OCI-M1 (cell line): ENCODE measurements around the gene ATOH8.

ENCODE experiments used
- DNase-seq: peaks from one replicate; lab custom pipeline; 2025; lab: John Stamatoyannopoulos, UW

The ATOH8 gene

DNA sequence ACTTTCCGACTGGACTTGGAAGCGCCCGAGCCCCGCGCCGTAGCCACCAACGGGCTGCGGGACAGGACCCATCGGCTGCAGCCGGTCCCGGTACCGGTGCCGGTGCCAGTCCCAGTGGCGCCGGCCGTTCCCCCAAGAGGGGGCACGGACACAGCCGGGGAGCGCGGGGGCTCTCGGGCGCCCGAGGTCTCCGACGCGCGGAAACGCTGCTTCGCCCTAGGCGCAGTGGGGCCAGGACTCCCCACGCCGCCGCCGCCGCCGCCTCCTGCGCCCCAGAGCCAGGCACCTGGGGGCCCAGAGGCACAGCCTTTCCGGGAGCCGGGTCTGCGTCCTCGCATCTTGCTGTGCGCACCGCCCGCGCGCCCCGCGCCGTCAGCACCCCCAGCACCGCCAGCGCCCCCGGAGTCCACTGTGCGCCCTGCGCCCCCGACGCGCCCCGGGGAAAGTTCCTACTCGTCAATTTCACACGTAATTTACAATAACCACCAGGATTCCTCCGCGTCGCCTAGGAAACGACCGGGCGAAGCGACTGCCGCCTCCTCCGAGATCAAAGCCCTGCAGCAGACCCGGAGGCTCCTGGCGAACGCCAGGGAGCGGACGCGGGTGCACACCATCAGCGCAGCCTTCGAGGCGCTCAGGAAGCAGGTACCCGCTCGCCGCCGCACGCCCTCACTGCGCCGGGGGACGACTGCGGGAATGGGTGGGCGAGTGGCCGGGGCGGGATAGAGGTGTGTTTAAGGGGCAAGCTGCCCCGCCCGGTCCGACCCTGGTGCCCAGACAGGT lies 713 bp downstream of the ATOH8 start:
- no peak for DNase-seq

DNA sequence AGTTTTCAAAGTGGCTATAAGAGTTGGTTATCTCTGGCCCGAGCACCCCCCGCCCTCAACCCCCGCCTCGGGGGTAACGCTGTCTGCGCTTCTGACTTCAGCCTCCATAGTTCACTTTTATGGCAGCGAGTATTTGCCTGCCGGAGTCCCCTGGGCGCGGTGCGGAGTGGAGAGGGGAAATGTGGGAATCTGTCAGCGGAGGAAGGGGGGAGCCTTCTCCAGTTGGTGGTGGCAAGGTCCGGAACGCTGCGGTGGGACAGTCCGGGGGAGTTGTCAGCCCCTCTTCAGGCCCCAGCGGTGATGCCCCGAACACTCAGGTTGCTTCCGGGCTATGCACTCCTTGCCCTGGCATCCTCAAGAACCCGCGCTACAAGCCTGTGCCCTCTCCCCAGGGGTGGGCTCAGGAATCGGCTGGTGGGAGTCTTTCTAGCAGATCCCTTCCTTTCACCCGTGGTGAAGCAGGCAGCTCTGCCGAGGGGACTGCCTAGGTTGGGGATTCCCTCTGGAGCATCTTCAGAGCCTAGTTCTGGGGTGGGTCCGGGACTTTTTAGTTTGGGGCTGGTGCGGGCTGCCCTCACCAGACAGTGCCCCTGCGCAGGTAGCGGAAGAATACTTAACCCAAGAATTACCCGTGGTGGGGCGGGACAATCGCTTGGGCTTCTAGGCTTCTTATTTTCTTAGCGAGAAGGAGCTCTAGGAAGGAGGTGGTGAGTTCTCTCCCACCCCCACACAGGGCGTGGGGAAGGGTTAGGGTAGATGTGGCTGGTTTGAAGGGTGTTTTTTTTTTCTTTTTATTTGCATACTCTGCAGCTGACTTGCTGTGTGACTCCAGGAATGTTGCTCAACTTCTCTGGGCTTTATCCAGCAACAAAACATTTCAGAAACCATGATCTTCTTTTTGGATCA lies 1.6 kb downstream of the ATOH8 start:
- no peak for DNase-seq

DNA sequence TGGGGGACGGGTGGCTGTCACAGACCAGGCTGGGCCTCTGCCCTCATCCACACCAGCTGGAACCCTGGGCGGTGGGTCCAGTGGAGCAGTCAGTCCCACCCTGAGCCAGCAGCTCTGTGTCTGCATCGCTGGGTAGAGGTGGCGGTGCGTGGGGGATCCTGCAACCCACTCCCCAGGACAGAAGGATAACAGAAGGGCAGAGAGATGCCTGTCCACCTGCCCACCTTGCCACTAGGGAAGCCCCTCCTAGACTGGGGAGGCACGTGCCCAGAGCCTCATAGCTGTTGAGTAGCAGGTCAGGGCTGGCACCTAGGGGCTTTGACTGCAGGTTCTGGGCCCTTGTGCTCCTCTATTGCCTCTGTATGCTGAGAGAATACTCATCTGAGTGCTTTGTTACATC lies 2.4 kb downstream of the ATOH8 start:
- no peak for DNase-seq

DNA sequence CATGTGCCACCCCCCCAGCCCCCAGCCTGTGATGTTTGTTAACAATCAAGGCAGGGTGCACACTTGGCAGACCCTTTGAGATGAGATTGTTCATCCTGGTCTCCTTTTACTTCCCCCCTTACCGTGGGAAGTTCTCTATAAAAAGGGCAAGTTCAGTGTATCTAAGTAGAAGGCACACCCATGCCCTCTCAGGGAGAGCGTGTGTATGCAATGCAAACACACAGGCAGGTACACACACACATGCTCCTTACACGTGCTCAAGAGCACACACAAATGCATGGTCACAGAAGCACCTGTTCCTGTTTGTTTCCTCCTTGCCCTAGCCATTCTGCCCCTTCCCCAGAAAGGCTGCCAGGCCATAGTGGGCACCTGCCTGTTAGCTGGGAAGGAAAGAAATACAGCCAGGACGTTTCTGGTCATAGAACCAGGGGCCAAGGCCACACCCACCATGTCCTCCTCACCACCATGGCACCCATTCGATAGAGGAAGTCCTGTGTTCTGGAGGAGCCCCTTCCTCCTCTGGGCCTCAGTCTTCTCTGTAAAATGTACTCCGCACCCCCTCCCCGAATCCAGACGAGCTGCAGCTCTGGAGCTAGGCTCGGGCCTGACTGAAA lies 3.1 kb downstream of the ATOH8 start:
- DNase-seq: no peak

DNA sequence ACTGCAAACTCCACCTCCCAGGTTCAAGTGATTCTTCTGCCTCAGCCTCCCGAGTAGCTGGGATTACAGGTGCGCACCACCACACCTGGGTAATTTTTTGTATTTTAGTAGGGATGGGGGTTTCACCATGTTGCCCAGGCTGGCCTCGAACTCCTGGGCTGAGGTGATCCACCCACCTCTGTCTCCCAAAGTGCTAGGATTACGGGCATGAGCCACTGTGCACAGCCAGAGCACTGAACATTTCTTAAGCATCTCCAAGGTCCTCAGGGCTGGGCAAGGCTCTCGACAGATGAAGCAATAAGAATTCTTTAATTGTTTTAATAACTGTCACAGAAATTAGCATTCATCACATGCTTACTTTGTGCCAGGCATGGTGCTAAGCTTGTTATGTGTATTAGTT lies 4.1 kb downstream of the ATOH8 start:
- no peak for DNase-seq

DNA sequence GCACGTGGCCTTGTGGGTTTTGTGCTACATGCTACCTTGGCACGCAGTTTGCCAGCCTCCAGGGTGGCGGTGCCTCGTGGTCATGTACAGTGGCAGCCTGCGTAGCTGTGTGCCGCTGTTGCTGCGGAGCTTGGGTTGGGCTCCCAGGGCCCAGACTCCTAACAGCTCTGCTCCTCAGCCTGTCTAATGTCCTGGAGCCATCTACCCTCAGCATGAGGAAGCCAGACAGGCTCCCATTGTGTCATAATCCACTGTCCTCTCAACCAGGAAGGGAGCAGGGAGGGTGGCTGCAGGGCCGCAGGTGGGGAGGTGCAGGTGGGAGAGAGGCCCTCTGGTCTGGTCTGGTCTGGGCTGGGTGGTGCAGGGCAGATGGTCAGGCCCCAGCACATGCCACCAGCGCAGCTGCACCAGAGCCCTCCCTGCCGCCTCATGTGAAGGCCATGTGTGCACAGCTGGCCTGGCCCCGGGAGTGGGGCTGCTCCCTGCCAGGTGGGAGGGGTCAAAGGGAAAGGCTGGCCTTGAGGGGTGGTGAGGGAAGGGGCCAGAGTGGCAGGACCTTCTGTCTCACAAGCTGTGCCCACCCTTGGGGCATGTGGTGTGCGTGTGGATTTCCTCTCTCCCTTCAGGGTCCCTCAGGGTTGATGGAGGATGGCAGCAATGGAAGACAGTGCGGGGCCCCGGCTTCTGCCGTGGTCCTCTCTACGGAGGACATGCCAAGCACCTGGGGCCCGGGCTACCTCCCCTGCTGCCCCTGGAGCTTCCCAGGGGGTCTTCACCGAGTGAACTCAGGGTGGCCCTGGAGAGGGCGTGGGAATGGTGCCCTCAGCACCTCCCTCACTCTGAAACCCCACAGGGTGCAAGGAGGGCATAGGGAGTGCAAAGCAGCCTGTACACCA lies 4.8 kb downstream of the ATOH8 start:
- DNase-seq: no peak

DNA sequence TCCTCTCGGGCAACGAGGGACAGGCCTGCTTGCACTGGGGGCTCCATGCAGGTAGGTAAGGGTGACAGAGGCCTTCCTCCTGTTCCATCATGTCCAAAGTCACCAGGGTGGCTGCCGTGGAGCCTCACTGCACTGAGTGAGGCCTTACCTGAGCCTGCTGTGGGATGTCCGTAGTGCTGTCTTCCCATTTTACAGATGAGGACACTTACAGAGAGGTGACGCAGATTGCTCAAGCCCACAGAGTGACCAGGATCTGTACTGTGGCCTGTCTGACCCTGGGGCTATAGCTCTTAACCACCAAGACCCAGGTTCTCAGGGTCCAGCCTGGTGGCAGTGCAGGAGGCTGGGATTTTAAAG lies 5.4 kb downstream of the ATOH8 start:
- no peak for DNase-seq

DNA sequence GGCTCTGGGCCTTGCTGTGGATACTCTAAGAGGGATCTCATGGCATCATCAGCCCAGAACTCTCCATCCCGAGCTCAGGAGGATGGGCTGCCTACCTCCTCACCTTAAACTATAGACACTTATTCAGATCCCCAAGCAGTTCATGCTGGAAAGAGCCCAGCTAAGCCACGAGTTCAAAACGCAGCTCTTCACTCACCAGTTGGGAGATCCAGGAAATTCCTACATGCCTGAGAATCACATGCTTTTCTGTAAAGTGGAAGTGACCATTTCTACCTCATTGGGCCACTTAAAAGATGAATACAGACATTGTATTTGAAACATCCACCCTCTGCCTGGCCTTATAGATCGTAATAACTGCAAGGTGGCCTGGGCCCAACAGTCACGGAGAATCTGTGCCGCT lies 6.6 kb downstream of the ATOH8 start:
- DNase-seq: no peak

DNA sequence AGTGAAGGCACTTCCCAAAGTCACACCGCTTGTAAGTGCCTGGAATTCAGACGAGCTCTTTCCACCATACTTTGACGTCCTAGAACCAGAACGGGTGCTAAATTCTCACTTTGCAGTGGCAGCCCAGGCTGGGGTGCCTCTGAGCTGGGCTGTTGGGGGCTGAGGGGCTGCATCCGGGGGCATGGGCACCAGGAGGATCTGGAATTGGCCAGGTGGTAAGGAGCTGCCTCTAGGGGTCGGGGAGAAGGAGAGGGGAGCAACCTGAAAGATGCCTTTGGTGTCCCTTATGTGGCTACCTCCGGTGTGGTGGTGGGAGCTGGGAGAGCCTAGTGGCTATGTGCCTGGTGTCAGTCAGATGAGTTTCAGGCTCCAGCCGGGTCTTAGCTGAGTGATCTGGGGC lies 7.1 kb downstream of the ATOH8 start:
- no peak for DNase-seq

DNA sequence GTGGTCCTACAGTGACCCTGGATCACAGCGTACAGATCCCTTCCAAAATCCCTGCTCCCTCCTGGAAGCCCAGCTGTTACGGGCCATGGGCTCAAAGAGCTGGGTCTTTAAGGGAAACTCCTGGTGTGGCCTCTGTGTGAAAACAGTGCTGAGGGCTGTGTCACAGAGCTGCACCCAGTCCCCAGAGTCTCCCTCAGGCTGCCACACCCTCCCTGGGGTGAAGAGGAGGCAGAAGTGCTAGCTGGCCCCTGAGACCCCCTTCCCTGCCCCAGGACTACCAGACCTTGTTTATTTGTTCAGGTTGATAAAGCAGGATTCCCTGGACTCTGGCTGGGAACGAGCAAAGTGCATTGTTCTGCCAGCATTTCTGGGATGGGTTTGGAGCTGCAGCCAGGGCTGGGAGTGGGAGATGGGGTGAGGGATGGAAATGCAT lies 7.7 kb downstream of the ATOH8 start:
- no peak for DNase-seq

DNA sequence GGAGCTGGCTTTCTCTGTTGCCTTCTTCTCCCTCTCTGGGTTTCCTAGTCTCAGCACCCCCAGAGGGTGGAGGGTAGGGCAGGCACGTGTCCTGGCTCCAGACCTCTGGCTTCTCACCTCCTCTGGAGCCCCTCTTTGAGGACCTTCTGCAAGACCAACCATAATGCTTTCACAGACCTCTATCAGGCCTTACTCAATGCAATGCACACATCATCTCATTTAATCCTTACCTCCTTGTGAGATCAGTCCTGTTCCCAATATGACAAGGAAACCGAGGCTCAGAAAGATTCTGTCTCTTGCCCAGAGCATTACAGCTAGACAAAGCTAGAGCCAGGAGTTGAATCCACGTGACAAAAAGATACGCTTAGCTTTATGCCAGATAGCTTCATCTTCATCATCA lies 8.2 kb downstream of the ATOH8 start:
- DNase-seq: no peak

DNA sequence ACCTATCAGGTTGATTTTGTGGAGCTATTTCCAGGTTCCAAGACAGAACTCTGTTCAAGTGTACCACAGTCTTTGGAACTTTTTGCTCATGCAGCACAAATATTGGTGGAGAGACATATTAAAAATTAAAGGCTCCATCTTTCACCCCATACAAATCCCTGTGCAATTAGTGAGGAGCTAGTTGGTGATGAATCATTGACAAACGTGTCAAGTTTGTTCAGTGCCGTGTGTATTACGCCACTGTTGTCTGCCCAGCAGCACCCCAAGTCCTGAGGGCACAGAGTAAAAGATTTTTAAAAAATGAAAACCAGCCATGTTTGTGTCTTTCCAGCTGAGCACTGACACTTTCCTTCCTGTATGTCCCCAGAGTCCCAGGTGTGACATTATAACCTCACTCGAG lies 9.3 kb downstream of the ATOH8 start:
- DNase-seq: no peak

DNA sequence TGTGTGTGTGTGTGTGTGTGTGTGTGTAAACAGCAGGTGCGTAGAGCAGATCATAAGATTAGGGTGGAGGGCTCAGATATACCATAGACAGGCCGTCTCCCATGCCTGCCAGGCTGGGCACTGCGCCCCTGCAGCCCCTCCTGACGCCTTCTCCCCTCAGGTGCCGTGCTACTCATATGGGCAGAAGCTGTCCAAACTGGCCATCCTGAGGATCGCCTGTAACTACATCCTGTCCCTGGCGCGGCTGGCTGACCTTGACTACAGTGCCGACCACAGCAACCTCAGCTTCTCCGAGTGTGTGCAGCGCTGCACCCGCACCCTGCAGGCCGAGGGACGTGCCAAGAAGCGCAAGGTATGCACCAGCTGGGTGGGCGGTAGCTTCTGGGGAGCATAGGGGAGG lies 10.0 kb downstream of the ATOH8 start:
- DNase-seq: no peak

DNA sequence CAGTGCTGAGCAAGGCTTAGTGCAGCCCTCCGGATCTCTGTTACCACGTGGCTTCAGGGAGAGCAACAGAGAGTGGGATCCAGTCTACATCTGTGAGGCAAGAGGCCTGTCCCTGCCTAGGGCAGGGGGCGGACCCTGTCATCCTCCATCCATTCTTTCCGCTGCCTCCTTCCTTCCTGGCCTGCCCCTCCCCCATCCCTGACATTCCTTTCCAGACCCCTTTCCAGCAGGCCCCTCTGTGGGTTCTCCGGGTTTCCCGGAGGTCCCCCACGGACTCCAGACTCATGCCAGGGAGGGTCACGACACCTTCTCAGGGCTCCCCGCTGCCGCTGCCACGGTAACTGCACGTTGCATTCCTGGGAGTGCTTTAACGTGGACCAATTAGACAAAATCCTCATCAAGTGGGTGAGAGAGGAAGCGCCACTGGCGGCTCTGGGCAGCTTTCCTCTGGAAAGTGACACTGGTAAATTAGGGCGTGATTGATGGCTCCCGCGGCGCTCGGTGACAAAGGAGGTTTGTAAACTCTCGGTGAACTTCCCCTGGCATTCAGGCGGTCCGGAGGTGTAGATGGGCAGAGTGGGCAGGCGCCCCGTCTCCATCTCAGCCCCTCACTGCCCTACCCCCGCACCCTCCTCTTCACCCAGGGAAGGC lies 11.4 kb downstream of the ATOH8 start:
- no peak for DNase-seq

DNA sequence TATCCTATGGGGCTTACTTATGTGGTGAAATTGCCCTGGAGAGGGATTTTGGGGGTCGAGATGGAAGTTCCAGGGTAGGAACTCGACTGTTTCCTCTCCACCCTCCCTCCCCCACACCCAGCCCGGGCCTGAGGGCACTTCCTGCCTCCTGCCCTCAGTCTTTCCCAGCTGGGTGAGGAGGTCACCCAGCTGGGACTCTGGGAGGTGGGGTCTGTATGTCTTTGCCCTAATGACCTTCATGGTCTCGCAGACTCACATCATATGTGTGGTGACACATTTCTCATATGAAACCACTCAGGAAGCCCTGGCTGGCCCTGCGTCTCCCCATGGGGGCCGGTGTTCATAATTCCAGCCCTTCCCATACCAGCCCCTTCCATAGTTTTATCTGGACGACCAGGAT lies 12.4 kb downstream of the ATOH8 start:
- no peak for DNase-seq

DNA sequence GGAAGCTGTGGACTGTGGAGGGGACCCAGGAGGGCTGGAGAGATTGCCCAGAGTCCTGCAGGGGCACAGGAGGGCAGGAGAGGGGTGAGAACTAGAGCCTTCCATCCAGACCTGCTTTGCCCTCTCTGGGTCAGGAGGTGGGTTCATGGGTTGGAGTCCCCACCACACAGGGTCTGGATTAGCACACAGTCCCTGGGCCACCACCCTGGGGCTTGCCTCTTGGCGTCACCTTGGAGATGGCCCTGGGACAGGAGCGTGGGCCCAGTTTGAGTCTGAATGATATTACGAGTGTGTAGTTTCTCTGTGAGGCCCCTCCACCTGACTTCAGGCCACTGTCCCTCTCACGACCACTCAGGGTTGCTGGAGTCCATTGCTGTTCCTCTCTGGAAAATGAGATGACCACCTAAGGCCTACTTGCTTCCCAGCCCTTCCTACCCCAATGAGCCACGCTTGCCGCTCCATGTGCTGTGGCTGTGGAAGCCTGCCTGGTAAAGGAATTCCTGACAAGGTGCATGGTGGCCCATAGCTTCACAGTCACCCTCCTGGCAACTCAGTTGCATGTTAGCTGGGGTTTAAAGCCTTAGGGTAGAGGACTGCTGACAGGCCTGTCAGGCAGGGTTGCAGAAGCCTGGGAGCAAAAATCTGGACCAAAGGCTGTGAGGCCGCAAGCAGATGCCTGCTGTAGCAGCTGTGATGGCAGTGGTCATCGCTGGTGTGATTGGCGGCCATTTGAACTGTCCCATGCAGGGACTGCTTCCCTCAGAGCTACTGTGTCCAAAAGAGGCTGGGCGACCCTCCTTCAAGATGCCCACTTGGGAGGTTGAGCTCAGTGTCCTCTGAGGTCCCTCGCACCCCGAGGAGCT lies 14.2 kb downstream of the ATOH8 start:
- no peak for DNase-seq

DNA sequence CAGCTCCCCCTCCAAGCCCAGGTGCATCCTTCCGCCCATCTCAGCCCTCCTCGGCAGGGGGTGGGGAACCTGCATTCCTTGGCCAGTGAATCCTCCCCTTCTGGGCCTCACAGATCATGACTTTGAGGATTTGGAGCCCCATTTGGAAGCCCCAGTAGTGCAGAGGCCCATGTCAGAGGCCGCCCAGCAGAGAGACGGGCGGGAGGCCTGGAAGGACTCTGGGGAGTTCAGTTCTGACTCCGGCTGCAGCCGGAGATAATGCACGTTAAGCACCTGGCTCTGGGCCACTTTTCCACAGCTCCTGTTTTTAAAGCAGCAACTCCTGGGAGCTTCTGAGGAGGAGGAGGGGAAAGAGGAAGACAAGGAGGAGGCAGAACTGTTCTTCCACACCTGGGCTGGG lies 14.9 kb downstream of the ATOH8 start:
- DNase-seq: no peak

DNA sequence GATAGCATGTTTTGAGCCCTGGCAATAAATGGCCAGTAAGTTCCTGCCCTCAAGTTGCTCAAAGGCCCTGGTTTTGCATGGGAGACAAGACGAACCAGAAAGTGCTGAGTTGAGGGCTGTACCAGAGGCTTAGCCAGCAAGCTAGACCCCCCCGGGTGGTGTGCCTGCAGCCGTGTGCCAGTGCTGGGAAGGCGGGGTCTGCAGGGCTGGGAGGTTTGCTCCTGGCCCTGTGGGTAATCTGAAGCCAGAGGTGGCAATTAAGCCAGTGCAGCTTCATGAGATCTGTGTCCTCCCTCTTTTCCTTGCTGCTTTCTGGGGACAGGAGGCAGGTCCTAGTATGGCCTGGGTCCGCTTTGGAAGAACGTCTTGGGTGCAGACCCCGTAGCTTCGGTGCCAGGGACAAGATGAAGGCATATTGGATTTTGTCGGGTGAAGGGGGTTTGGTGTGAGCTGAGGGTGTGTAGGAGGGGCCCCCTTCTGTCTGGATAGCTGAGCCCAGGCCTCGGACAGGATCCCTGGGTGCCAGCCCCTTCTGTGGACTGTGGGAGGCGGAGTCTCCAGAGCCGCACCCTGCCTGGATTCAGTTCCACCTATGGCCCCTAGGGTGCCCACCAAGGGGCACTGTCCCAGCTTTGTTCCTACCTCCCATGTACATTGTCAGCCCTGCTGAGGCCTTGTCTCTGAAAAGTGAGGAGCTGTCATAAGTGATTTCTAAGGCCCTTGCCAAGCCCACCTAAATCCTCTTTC lies 15.6 kb downstream of the ATOH8 start:
- DNase-seq: no peak

DNA sequence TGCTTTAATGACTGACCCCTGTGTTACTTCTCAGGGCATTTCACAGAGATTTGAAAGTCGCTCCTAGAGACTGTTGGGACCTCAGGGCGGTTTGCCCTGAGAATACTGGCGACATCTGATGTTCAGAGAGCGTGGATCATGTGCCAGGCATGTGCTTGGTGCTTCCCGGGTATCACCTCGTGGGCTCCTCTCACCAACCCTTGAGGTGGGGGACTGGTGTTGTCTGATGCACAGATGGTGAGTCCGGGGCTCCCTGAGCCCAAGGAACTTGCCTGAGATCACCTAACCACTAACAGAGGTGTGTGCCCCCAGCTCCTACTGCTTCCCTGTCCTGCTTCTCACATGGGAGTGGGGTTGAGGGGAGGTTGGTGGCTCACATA lies 16.2 kb downstream of the ATOH8 start:
- DNase-seq: no peak

DNA sequence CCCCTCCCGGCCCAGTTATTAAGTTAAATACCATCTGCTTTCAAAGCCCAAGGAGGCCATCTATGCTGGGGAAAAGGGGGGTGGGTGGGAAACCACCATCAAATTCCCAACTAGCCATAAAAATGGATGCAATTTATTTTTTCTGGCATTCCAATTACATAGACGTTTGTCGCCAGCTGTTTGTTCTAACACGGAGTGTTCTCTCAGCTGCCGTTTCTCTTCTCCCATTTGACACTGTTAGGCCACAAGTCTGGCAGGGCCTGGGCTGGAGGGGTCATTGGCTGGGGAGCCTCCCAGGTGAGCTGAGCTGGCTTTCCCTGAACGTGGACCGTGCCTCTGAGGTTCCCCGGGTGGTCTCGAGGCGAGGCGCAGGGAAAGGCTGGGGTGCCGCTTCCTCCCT lies 16.6 kb downstream of the ATOH8 start:
- DNase-seq: no peak
